ENCODE results near the gene BUD31. TPM values are rescaled to one million over a fixed set of nuclear protein-coding genes. Genes with fewer than 3 reads are reported as not detected.

BUD31 gene
- total RNA-seq, 1 donor from 2014 or later: 93.7 TPM

DNA sequence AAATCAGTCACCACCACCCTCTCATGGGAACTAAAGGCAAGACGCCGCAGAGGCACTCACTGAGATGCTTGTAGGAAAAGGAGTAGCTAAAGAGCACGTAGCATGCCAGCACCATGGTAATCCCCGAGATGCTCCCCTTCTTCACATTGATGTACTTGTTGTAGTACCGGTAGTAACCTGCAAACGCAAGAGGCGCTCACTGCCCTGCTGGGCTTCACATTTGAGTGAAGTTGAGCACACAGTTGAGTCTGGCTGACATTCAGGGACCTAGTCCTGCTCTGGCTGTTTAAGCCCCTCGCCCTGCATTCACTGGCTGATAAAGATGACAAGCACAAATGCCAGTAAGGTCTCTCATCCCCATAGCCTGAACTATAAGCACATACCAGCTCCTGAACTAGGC, 50.3 kb downstream of the BUD31 start:
- H3K27me3 Mint-ChIP-seq: no peaks in the 10 kb centered on the region
- peaks cover 22% of the 10 kb centered on the region for H3K4me1 Mint-ChIP-seq
- ATAC-seq (ENCODE audit: low read depth) (peak; percentile 42), DNase-seq (no peak)
- no peaks in the 10 kb centered on the region for H3K9me3 Mint-ChIP-seq
- H3K4me3 Mint-ChIP-seq: no peak overlapping the region
- H3K27ac Mint-ChIP-seq: no peak overlapping the region
- ChIA-PET CTCF (no interaction called here), POLR2A (interaction anchor here (1.3 kb wide), 1 partner anchor 50 kb away, joined by 3 read pairs; the partner anchor contains the start of gene BUD31)
- H3K36me3 Mint-ChIP-seq (ENCODE audit: low read depth): peaks cover 76% of the 10 kb centered on the region
- TF ChIP-seq, protein P1, sequence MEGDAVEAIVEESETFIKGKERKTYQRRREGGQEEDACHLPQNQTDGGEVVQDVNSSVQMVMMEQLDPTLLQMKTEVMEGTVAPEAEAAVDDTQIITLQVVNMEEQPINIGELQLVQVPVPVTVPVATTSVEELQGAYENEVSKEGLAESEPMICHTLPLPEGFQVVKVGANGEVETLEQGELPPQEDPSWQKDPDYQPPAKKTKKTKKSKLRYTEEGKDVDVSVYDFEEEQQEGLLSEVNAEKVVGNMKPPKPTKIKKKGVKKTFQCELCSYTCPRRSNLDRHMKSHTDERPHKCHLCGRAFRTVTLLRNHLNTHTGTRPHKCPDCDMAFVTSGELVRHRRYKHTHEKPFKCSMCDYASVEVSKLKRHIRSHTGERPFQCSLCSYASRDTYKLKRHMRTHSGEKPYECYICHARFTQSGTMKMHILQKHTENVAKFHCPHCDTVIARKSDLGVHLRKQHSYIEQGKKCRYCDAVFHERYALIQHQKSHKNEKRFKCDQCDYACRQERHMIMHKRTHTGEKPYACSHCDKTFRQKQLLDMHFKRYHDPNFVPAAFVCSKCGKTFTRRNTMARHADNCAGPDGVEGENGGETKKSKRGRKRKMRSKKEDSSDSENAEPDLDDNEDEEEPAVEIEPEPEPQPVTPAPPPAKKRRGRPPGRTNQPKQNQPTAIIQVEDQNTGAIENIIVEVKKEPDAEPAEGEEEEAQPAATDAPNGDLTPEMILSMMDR (IDR thresholded peaks at IDR 0.05): no peak
- intact Hi-C loops (cut with micrococcal nuclease): no loop called here

DNA sequence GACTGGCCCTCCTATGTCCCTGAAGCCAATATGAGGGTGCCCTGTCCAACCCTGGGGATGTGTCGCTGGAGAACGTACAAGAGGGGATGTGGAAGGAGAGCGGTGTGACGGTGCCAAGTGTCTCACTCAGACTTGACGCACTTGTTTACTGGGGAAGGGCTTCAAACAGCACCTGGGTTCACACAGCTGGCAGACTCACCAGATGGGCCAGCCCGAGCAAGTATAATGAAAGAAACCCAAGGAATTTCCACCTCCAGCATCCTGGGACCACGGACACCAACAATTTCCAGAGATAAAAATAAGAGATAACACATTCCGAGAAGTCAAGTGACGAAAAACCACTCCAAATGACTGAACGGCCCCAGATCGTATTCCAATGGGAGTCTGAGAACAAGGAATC, 51.9 kb downstream of the BUD31 start:
- no peaks in the 10 kb centered on the region for H3K27me3 Mint-ChIP-seq
- H3K4me3 Mint-ChIP-seq: no peak overlapping the region
- ATAC-seq (ENCODE audit: low read depth) (no peak), DNase-seq (no peak)
- intact Hi-C loops (cut with micrococcal nuclease): no loop called here
- peaks cover 64% of the 10 kb centered on the region for H3K36me3 Mint-ChIP-seq (ENCODE audit: low read depth)
- H3K9me3 Mint-ChIP-seq: no peaks in the 10 kb centered on the region
- ChIA-PET POLR2A (no interaction called here), CTCF (no interaction called here)
- H3K4me1 Mint-ChIP-seq: peaks cover 36% of the 10 kb centered on the region
- no peak overlapping the region for H3K27ac Mint-ChIP-seq
- TF ChIP-seq, protein P1 (IDR thresholded peaks at IDR 0.05): no peak

DNA sequence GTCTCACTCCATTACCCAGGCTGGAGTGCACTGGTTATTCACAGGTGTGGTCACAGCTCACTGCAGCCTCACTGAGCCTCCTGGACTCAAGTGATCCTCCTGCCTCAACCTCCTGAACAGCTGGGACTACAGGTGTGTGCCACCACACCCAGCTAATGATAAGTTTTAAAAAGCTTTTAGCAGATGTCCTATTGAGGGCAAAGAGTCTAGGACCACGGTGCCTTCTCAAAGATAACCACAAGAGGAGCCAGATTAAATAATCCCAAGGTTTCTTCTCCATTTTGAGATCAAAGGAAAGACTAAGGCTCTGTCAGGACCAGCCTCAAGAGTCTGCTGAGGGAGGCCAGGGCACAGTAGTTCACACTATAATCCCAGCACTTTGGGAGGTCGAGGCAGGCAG, 52.5 kb downstream of the BUD31 start:
- DNase-seq: no peak
- H3K9me3 Mint-ChIP-seq: no peaks in the 10 kb centered on the region
- ChIA-PET CTCF (no interaction called here), POLR2A (no interaction called here)
- H3K27ac Mint-ChIP-seq: no peak overlapping the region
- no peak for ATAC-seq (ENCODE audit: low read depth)
- H3K27me3 Mint-ChIP-seq: no peaks in the 10 kb centered on the region
- TF ChIP-seq, protein P1 (IDR thresholded peaks at IDR 0.05): no peak
- intact Hi-C loops (cut with micrococcal nuclease): no loop called here
- no peak overlapping the region for H3K4me3 Mint-ChIP-seq
- peaks cover 39% of the 10 kb centered on the region for H3K4me1 Mint-ChIP-seq
- H3K36me3 Mint-ChIP-seq (ENCODE audit: low read depth): peaks cover 62% of the 10 kb centered on the region

DNA sequence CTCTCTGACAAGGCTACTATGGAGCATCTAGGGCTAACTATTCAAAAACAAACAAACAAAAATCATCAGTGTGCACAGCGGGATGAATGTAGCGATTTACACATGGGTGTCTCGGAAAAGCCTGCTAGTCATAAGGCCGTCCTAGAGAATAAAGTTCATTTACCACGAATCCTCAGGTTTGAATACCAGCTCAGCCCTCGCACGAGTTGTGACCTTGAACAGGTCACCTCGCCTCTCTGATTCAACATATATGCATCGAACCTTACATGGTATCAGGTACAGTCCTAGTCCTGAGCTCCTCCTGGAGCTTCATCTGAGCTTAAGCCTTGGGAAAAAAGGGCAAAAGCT, 56.6 kb downstream of the BUD31 start:
- TF ChIP-seq, protein P1 (IDR thresholded peaks at IDR 0.05): no peak
- Mint-ChIP-seq H3K9me3 (no peaks in the 10 kb centered on the region), H3K4me3 (peak overlapping the region; percentile 96), H3K27ac (peak overlapping the region; percentile 90), H3K27me3 (no peaks in the 10 kb centered on the region), H3K36me3 (ENCODE audit: low read depth) (peaks cover 20% of the 10 kb centered on the region), H3K4me1 (peaks cover 36% of the 10 kb centered on the region)
- ChIA-PET POLR2A (interaction anchor here (0.8 to 1.4 kb wide), 5 partner anchors 26 to 93 kb away, joined by 3 to 11 read pairs (median 9); partner anchors contain the start of genes BUD31, PDAP1, ZKSCAN5 and ZNF394), CTCF (no interaction called here)
- ATAC-seq (ENCODE audit: low read depth): no peak
- intact Hi-C loops (cut with micrococcal nuclease): loop anchor here (5.0 kb wide), 1 partner anchor 323 kb away; the partner anchor contains the start of gene SMURF1
- DNase-seq: no peak

DNA sequence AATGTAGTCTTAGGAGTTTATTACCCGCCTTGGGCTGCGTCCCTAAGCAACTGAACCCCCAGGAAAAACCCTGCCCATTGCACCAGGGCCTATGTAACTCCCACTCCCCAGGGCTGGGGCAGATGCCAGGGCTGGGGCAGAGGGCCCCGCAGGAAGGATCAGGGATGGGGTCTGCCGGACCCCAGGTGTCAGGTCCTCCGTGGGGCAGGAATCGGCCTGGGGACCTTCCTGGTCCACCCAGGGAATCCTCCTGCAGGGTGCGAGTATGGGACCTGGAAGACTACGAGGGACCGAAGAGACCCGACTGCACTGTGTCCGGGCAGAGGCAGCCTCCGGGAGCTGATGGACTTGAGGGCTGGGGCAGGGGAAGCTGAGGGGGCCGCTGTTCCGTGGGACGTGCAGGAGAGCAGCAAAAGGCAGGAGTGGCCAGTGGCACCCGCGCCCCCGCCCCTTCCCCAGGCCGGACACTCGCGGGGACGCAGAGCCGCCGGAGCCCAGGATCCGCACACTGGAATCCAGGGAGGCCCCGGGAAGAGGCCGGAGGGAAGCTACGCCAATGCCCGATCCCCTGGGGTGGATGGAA, 59.7 kb downstream of the BUD31 start:
- no peak overlapping the region for H3K4me3 Mint-ChIP-seq
- POLR2A ChIA-PET: interaction anchor here (0.7 kb wide), 1 partner anchor 30 kb away, joined by 6 read pairs; no protein-coding TSS in a partner anchor
- ATAC-seq (ENCODE audit: low read depth) (no peak), DNase-seq (no peak)
- no peaks in the 10 kb centered on the region for H3K27me3 Mint-ChIP-seq
- TF ChIP-seq, protein P1 (IDR thresholded peaks at IDR 0.05): no peak
- no peaks in the 10 kb centered on the region for H3K9me3 Mint-ChIP-seq
- peaks cover 37% of the 10 kb centered on the region for H3K4me1 Mint-ChIP-seq
- H3K27ac Mint-ChIP-seq: no peak overlapping the region
- intact Hi-C loops (cut with micrococcal nuclease): loop anchor here (5.0 kb wide), 1 partner anchor 326 kb away; the partner anchor contains the start of gene SMURF1
- peaks cover 18% of the 10 kb centered on the region for H3K36me3 Mint-ChIP-seq (ENCODE audit: low read depth)
- CTCF ChIA-PET: no interaction called here

Other genes with a start within 250 kb of the BUD31 start
- gene KPNA7, start 200.9 kb upstream of the BUD31 start, total RNA-seq: not detected in 2 replicates
- not detected in 2 replicates for gene MYH16, start 136.1 kb upstream of the BUD31 start, total RNA-seq
- gene ARPC1A, start 83.1 kb upstream of the BUD31 start, total RNA-seq: 47.3 and 51.6 TPM in 2 replicates
- 300 and 312 TPM in 2 replicates for gene ARPC1B, start 34.2 kb upstream of the BUD31 start, total RNA-seq
- gene PDAP1, start 372 bp upstream of the BUD31 start, total RNA-seq: 105 and 134 TPM in 2 replicates
- 8.4 and 13.4 TPM in 2 replicates for gene PTCD1, start 29.8 kb downstream of the BUD31 start, total RNA-seq
- 46.2 and 60.9 TPM in 2 replicates for gene CPSF4, start 30.0 kb downstream of the BUD31 start, total RNA-seq
- gene ATP5MF, start 57.2 kb downstream of the BUD31 start, total RNA-seq: 248 and 334 TPM in 2 replicates
- 24.5 and 38.3 TPM in 2 replicates for gene ZNF789, start 63.9 kb downstream of the BUD31 start, total RNA-seq
- 61.5 and 61.7 TPM in 2 replicates for gene ZNF394, start 91.3 kb downstream of the BUD31 start, total RNA-seq
- 9.5 and 10.3 TPM in 2 replicates for gene ZKSCAN5, start 95.7 kb downstream of the BUD31 start, total RNA-seq
- gene FAM200A, start 143.1 kb downstream of the BUD31 start, total RNA-seq: 9.2 and 9.3 TPM in 2 replicates
- 98.5 and 116 TPM in 2 replicates for gene ZNF655, start 149.7 kb downstream of the BUD31 start, total RNA-seq
- 0.53 and 1.5 TPM in 2 replicates for gene TMEM225B, start 189.3 kb downstream of the BUD31 start, total RNA-seq
- 28.5 and 33.4 TPM in 2 replicates for gene ZSCAN25, start 208.0 kb downstream of the BUD31 start, total RNA-seq